A172 (cell line): ENCODE data around the gene NR3C2. TPM values are rescaled to one million over a fixed set of nuclear protein-coding genes. Genes with fewer than 3 reads are reported as not detected.

Experiments
- DNase-seq: peaks from one replicate; pipeline ENCODE4 v3.0.0-alpha.2; 2015; ENCODE audit warnings: low spot score
- total RNA-seq: library from RNA; depleted of rRNA; stranded (reverse); fragments of >200 nt; shearing (Covaris generic); gene quantifications from 2 replicates; pipeline ENCODE4 v1.2.3, GENCODE V29; 2014

The NR3C2 gene
- total RNA-seq, 1 experiment from 2014 or later: 1.3 TPM

GRCh38 chr4:148056879-148057278 is 385.3 kb downstream of the NR3C2 start:
- DNase-seq: peak; percentile 35

- no peak for DNase-seq
Observed at GRCh38 chr4:148055844-148056243, 386.4 kb downstream of the NR3C2 start.

GRCh38 chr4:148054275-148054674 is 387.9 kb downstream of the NR3C2 start:
- DNase-seq: peak; percentile 6

- DNase-seq: no peak
Observed at GRCh38 chr4:148053298-148054003, 388.8 kb downstream of the NR3C2 start.

GRCh38 chr4:148052448-148052847 is 389.8 kb downstream of the NR3C2 start:
- no peak for DNase-seq

- DNase-seq: no peak
Observed at GRCh38 chr4:148051403-148051802, 390.8 kb downstream of the NR3C2 start.

GRCh38 chr4:148048598-148048997 is 393.6 kb downstream of the NR3C2 start:
- no peak for DNase-seq

- no peak for DNase-seq
Observed at GRCh38 chr4:148044912-148045352, 397.3 kb downstream of the NR3C2 start.

GRCh38 chr4:148044089-148044911 is 397.9 kb downstream of the NR3C2 start:
- no peak for DNase-seq

GRCh38 chr4:148041606-148042329 is 400.4 kb downstream of the NR3C2 start:
- DNase-seq: no peak

GRCh38 chr4:148034813-148035212 is 407.4 kb downstream of the NR3C2 start:
- DNase-seq: no peak

GRCh38 chr4:148030193-148030873 is 411.9 kb downstream of the NR3C2 start:
- no peak for DNase-seq

- no peak for DNase-seq
Observed at GRCh38 chr4:148029781-148030180, 412.4 kb downstream of the NR3C2 start.
